IPS DF 4.7 (cell line): ENCODE data around the gene CCDC192.
"Not testable (repeated sequence)": the region's sequence is repeated elsewhere in the genome, so short reads cannot be mapped to it uniquely, and the experiment has no call there.

Experiments
- DNase-seq: peaks from one replicate; pipeline ENCODE4 v3.0.0-alpha.2; 2013; ENCODE audit warnings: low spot score; ENCODE audit errors: extremely low read depth

CCDC192 gene

GRCh38 chr5:127697894-127698600 lies 5.1 kb upstream of the CCDC192 start:
- DNase-seq, result no peak

GRCh38 chr5:127699416-127699815 lies 3.8 kb upstream of the CCDC192 start:
- no peak for DNase-seq

- DNase-seq, result no peak
These were observed 2.9 kb upstream of the CCDC192 start for GRCh38 chr5:127700237-127700766.

GRCh38 chr5:127702434-127702833 lies 757 bp upstream of the CCDC192 start:
- DNase-seq, result no peak

- DNase-seq, result no peak
These were observed 2.1 kb downstream of the CCDC192 start for GRCh38 chr5:127705120-127705892.

- DNase-seq, result no peak
These were observed 3.5 kb downstream of the CCDC192 start for GRCh38 chr5:127706691-127707090.

GRCh38 chr5:127707209-127707608 lies 4.0 kb downstream of the CCDC192 start:
- no peak for DNase-seq

- not testable (repeated sequence) for DNase-seq
These were observed 9.9 kb downstream of the CCDC192 start for GRCh38 chr5:127713083-127713482.

- DNase-seq, result no peak
These were observed 15.0 kb downstream of the CCDC192 start for GRCh38 chr5:127718181-127718580.

GRCh38 chr5:127723571-127723970 lies 20.4 kb downstream of the CCDC192 start:
- DNase-seq, result no peak

- no peak for DNase-seq
These were observed 22.5 kb downstream of the CCDC192 start for GRCh38 chr5:127725673-127726072.

- DNase-seq, result no peak
These were observed 29.8 kb downstream of the CCDC192 start for GRCh38 chr5:127732963-127733362.

GRCh38 chr5:127739348-127739747 lies 36.2 kb downstream of the CCDC192 start:
- not testable (repeated sequence) for DNase-seq

GRCh38 chr5:127739807-127740384 lies 36.7 kb downstream of the CCDC192 start:
- no peak for DNase-seq

GRCh38 chr5:127741412-127741811 lies 38.2 kb downstream of the CCDC192 start:
- no peak for DNase-seq

GRCh38 chr5:127744241-127744640 lies 41.0 kb downstream of the CCDC192 start:
- no peak for DNase-seq

- DNase-seq, result no peak
These were observed 43.6 kb downstream of the CCDC192 start for GRCh38 chr5:127746756-127747155.

- not testable (repeated sequence) for DNase-seq
These were observed 49.5 kb downstream of the CCDC192 start for GRCh38 chr5:127752503-127753265.

- DNase-seq, result no peak
These were observed 51.1 kb downstream of the CCDC192 start for GRCh38 chr5:127754259-127754658.

- no peak for DNase-seq
These were observed 51.5 kb downstream of the CCDC192 start for GRCh38 chr5:127754706-127755105.

GRCh38 chr5:127757576-127757975 lies 54.4 kb downstream of the CCDC192 start:
- no peak for DNase-seq
